GM21619 (cell line): Measurements from ENCODE around the gene SLC35E4.
"Not testable (repeated sequence)": the region's sequence is repeated elsewhere in the genome, so short reads cannot be mapped to it uniquely, and the experiment has no call there.

Experiments
- ATAC-seq: cut with Tn5 transposase; IDR thresholded peaks from one replicate; pipeline ENCODE4 v1.9.1; 2021; ENCODE audit not compliant: unreplicated experiment

Gene SLC35E4

GRCh38 chr22:30610299-30610698 is 25.3 kb upstream of the SLC35E4 start:
- ATAC-seq = no peak

DNA sequence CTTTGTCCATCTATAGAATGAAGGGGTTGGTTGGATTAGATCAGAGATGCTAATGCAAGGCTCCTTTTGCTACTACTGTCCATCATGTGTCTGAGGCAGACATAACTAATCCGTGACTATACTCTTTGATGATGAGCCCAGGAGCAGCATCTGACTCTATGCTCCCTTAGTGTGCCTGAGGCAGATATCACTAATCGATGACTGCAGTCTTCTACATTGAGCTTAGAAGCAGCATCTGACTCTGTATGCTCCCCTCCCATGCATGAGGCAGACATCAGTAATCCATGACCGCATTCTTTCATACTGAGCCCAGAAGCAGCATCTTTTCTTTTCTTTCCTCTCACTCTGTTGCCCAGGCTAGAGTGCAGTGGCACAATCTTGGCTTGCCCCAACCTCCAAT is 24.4 kb upstream of the SLC35E4 start:
- ATAC-seq = no peak

- no peak for ATAC-seq
These were observed 22.8 kb upstream of the SLC35E4 start for GRCh38 chr22:30612789-30613188.

GRCh38 chr22:30614268-30614667 is 21.3 kb upstream of the SLC35E4 start:
- no peak for ATAC-seq

- ATAC-seq = no peak
These were observed 20.7 kb upstream of the SLC35E4 start for GRCh38 chr22:30614879-30615278.

DNA sequence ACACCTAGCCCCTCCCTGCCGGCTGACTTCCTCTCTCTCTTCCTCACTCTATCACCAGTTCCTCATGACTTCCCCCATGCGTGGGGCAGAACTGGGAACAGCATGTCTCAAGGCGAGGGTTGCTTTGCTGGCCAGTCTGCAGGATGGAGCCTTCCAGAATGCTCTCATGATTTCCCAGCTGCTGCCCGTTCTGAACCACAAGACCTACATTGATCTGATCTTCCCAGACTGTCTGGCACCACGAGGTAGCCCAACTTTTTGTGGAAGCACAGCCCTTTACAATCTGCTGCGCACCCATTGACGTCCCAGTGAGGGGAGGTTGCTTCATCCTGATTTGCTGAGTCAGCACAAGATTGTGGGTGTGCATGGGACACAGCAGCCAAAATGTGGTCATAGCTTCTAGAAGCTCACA is 20.0 kb upstream of the SLC35E4 start:
- ATAC-seq = no peak

DNA sequence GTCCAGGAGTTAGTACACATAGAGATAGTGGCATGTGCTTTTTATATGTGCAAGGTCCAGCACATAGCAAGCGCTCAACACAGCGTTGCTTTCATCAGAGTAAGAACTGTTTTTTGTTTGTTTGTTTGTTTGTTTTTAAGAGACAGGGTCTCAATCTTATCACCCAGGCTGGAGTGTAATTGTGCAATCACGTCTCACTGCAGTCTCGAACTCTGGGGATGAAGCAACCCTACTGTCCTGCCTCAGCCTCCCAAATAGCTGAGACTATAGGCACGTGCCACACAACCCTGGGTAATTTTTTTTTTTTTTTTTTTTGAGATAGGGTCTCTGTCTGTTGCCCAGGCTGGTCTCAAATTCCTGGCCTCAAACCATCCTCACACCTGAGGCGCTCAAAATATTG is 17.8 kb upstream of the SLC35E4 start:
- no peak for ATAC-seq

DNA sequence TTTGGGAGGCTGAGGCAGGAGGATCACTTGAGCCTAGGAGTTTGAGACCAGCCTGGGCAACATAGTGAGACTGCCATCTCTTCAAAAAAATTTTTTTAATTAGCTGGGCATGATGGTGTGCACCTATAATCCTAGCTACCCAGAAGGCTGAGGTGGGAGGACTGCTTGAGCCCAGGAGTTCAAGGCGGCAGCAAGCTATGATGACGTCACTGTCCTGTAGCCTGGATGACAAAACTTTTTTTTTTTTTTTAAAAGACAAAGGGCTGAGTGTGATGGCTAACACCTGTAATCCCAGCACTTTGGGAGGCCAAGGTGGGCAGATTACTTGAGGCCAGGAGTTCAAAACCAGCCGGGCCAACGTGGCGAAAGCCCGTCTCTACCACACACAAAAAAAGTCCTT is 15.7 kb upstream of the SLC35E4 start:
- not testable (repeated sequence) for ATAC-seq

DNA sequence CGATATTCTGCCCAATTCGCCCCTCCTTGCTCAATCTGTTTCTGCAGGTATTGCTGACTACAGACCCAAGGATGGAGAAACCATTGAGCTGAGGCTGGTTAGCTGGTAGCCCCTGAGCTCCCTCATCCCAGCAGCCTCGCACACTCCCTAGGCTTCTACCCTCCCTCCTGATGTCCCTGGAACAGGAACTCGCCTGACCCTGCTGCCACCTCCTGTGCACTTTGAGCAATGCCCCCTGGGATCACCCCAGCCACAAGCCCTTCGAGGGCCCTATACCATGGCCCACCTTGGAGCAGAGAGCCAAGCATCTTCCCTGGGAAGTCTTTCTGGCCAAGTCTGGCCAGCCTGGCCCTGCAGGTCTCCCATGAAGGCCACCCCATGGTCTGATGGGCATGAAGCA is 9.2 kb upstream of the SLC35E4 start:
- no peak for ATAC-seq

GRCh38 chr22:30627471-30627870 is 8.1 kb upstream of the SLC35E4 start:
- ATAC-seq = no peak

DNA sequence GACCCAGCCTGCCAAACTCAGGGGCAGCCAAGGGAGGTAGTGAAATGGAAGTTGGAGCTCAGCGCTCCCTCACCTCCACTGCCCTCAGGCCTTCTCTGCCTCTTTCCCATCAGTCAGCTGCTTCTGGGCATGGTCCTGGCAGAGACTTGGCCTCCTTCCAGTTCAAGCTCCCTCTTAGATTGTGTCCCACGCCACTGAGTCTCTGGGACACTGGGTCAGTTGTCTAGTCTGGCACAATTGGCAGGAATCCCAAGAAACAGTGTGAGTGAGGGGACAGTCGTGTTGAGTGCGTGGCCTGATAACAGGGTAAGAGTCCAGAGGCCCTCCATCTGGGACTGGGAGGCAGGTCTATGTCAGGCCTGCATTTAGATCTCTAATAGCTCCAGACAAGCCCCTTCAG is 7.1 kb upstream of the SLC35E4 start:
- no peak for ATAC-seq

DNA sequence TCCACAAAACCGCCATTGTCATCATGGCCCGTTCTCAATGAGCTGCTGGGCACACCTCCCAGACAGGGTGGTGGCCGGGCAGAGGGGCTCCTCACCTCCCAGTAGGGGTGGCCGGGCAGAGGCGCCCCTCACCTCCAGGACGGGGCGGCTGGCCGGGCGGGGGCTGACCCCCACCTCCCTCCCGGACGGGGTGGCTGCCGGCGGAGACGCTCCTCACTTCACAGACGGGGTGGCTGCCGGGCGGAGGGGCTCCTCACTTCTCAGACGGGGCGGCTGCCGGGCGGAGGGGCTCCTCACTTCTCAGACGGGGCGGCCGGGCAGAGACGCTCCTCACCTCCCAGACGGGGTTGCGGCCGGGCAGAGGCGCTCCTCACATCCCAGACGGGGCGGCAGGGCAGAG is 4.1 kb upstream of the SLC35E4 start:
- not testable (repeated sequence) for ATAC-seq

DNA sequence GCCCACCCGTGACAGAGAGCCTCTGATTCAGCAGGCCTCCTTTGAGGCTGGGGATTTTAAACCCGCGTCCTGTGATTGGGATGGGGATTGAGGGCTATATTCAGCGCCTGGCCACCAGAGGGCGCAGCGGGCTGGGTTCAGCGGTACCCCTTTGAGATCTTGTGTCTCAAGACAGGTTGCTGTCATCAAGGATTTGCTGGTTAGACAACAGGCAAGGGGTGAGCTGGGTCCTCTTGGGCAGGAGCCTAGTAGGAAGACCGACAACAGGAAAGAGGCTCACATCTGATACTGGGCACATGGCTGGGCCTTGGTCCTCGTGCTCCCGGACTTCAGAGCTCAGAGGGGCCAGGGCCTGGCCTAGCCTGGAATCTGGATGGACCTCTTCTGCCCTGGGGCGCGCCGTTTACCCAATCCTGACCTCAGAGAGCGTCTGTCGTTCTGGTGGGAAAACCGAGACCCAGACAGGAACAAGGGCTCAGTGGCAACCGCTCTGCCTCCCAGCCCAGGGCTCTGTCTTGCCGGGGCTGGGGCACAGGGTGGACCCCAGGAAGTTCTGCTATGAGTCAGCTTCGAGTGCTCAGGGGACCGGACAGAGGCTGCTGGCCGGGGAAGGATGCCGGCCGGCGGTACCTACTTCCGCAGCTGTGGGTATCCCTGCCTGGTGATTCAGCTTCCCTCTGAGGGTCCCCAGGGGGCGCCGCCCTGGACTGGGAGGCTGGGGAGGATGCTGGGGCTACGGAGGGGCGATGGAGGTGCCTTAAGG is 929 bp upstream of the SLC35E4 start:
- peak; percentile 45 for ATAC-seq

- no peak for ATAC-seq
These were observed 871 bp downstream of the SLC35E4 start for GRCh38 chr22:30636226-30637077.

GRCh38 chr22:30637701-30638114 is 2.1 kb downstream of the SLC35E4 start:
- ATAC-seq = no peak

GRCh38 chr22:30640361-30640760 is 4.8 kb downstream of the SLC35E4 start:
- no peak for ATAC-seq

DNA sequence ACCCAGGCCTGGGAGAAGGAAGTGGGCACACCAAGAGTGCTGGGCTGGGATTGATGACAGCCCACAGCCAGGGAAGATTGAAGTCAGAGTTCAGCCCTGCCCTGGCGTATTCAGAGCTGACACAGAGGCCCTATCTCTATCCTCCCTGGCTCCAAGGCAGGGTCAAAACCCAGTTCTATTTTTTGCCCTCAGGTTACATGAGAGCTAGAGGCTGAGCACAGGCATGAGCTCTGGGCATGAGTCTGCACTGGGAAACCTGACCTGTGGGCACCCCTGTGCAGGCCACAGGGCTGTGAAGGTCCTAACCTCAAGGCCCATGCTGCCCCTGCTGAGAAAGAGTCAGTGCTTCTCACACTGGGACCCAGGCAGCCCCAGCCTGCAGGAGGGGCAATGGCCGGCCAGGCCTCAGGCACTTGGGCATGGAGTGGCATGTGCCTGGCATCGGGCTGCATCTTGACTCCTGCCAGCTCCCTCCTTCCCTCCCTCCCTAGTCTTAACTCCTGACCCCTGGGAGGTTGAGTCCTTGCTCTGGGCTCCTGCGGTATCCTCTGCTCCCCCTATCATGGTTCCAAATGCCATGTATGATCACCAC is 5.4 kb downstream of the SLC35E4 start:
- no peak for ATAC-seq

DNA sequence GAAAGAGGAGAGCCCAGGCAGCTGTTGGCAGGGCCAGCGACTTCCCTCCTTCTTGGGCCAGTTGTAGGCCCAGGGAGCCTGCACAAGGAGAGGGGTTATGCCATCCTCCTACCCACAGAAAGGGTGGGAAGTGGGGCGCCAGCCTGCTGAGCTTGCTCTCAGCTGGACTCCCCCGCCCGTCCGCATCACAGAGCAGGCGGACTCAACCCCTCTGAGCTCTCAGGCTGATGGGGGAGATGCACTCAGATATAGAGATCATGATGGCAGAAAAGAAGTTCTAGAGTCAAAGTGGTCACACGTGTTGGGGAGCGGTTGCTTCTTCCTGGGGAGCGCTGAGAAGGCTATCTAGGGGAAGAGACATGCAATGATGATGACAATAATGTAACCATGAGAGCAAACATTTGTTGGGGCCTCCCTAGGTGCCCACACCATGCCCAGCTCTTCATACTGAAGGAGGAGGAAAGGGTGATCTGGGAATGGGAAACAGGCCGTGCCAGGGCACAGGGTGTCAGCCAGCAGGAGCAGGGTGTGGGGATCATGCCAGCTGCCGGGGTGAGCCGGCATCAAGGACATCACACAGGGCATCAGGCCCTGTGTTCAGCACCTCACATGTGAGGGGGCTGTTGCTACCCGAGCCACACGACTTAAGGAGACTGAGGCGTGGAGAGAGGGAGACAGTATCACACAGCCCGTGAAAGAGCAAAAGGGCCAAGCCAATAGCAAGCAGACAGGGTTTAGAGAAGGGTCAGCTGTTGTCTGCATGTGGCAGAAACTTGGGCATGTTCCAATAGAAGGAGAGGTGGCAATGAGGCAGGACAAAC is 7.7 kb downstream of the SLC35E4 start:
- no peak for ATAC-seq

GRCh38 chr22:30646518-30647160 is 11.1 kb downstream of the SLC35E4 start:
- ATAC-seq = no peak

- ATAC-seq = no peak
These were observed 12.0 kb downstream of the SLC35E4 start for GRCh38 chr22:30647536-30647935.

- ATAC-seq = no peak
These were observed 13.2 kb downstream of the SLC35E4 start for GRCh38 chr22:30648825-30649224.
